Retinal pigment epithelial cell (primary cell): Measurements from ENCODE around the gene NCS1.

Experiments used
- DNase-seq: peaks from one replicate; pipeline ENCODE4 v3.0.0-alpha.2; 2010; ENCODE audit warnings: low read depth
- H3K4me3 ChIP-seq: 2 replicates; pipeline ENCODE4 v1.5.1; 2011; ENCODE audit warnings: mild to moderate bottlenecking, low read length, control low read depth, moderate library complexity
- TF ChIP-seq, protein P1 (sequence below): conservative IDR thresholded peaks from 2 replicates; pipeline ENCODE4 v1.5.1; 2011; ENCODE audit warnings: low read depth, low read length, control low read depth, inconsistent platforms

Gene NCS1

DNA sequence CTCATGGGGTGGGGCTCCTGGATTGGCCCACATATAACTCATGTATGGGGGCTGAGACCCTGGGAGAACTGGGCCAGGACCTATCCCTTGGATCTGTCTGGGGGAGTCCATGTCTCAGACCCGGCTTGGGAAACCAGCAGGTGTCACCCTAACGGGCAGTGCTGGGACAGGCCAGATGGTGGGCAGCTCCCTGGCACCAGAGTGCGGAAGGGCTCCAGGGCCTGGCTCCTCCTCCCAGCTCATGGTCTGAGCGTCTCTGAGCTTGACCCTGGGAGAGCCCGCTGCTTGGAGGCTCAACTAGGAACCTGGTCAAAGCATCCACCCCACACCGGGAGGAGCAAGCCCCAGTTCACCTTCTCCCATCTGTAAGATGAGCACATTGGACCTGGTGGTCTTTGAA, 15.5 kb upstream of the NCS1 start:
- no peak overlapping the region for H3K4me3 ChIP-seq
- TF ChIP-seq, protein P1, sequence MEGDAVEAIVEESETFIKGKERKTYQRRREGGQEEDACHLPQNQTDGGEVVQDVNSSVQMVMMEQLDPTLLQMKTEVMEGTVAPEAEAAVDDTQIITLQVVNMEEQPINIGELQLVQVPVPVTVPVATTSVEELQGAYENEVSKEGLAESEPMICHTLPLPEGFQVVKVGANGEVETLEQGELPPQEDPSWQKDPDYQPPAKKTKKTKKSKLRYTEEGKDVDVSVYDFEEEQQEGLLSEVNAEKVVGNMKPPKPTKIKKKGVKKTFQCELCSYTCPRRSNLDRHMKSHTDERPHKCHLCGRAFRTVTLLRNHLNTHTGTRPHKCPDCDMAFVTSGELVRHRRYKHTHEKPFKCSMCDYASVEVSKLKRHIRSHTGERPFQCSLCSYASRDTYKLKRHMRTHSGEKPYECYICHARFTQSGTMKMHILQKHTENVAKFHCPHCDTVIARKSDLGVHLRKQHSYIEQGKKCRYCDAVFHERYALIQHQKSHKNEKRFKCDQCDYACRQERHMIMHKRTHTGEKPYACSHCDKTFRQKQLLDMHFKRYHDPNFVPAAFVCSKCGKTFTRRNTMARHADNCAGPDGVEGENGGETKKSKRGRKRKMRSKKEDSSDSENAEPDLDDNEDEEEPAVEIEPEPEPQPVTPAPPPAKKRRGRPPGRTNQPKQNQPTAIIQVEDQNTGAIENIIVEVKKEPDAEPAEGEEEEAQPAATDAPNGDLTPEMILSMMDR: peak; percentile 43
- no peak for DNase-seq

GRCh38 chr9:130157079-130157478, 15.1 kb upstream of the NCS1 start:
- TF ChIP-seq, protein P1: no peak
- no peak for DNase-seq
- no peak overlapping the region for H3K4me3 ChIP-seq

- no peak for DNase-seq
- TF ChIP-seq, protein P1: no peak
- H3K4me3 ChIP-seq: no peak overlapping the region
Observed at GRCh38 chr9:130158001-130158400, 14.2 kb upstream of the NCS1 start.

GRCh38 chr9:130159057-130159456, 13.1 kb upstream of the NCS1 start:
- H3K4me3 ChIP-seq: no peak overlapping the region
- DNase-seq: no peak
- TF ChIP-seq, protein P1: no peak

GRCh38 chr9:130159915-130160670, 12.1 kb upstream of the NCS1 start:
- TF ChIP-seq, protein P1: no peak
- no peak overlapping the region for H3K4me3 ChIP-seq
- no peak for DNase-seq

DNA sequence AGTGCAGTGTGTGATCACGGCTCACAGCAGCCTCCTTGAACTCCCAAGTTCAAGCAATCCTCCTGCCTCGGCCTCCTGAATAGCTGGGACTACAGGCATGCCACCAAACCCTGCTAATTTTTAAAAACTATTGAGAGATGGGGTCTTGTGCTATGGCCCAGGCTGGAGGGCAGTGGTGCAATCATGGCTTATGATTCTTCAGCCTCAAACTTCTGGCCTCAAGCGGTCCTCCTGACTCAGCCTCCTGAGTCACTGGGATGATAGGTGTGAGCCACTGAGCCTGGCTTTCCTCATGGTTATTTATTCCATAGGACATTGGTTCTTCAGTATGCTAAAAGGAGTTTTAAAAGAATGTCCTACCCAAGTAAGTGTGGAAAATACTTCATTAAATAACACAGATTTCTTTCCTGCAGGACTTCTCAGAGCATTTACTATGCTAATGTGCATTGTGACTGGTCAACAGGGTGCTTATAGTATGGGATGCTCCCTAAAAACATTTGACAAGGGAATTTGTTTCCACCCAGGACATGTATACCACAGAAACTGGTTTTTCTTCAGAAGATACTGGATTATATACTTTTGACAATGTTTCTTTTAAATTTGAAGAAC, 11.2 kb upstream of the NCS1 start:
- DNase-seq: no peak
- TF ChIP-seq, protein P1: no peak

DNA sequence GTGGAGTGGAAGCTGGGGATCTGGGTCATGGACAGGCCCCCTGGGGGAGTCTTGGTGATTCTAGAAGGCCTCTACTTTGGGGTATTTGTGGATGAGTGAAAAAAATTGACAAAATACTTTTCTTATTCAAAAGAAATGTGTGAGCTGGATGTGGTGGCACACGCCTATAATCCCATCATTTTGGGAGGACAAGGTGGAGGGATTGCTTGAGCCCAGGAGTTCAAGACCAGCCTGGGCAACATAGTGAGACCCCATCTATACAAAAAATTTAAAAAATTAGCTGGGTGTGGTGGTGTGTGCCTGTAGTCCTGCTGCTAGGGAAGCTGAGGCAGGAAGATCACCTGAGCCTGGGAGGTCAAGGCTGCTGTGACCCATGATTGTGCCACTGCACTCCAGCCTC, 6.6 kb upstream of the NCS1 start:
- TF ChIP-seq, protein P1: no peak
- H3K4me3 ChIP-seq: no peak overlapping the region
- no peak for DNase-seq

More for the DNA sequence above, 11.2 kb upstream of the NCS1 start:
- no peak overlapping the region for H3K4me3 ChIP-seq
